Fibroblast of lung (primary cell): Measurements from ENCODE around the gene ACBD6.

ENCODE experiments used
- EZH2 ChIP-seq: IDR thresholded peaks from 2 replicates; pipeline ENCODE4 v1.5.1; 2012; ENCODE audit warnings: low read length, control low read depth, mild to moderate bottlenecking; ENCODE audit errors: missing control alignments
- TF ChIP-seq, protein P1 (sequence below), 2 donors: IDR thresholded peaks in 1 of 2; conservative IDR thresholded peaks in 1 of 2; 1 replicate in 1 of 2; 2 replicates in 1 of 2; pipeline ENCODE4 v1.5.1; 2011 to 2012; ENCODE audit warnings: low read length in 2 of 2, control low read depth in 1 of 2, inconsistent platforms in 1 of 2, low read depth in 1 of 2, mild to moderate bottlenecking in 1 of 2

DNA sequence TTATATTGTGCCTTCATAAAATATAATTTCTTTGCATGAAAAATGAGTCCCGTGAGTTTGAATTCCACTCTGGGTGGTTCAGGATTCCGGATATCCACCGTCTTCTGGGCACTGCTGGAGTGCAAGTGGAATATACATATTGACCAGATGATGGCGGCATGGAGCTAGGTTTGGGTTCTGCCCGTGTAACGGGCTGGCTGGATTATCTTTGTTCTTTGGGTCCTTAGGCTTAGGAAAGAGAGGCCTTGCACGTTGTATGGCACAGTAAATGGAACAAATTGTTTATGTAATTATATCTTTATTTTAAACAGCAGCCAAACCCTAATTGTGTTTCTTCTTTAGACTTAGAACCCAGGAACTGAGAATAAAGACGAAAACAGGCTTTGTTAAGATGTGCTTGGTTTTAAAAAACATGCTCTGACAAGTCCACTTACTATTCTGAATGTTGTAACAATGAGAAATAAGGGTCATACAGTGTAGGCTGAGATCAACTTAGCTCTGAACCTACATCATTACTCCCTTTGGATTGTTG, 13.5 kb upstream of the ACBD6 start:
- TF ChIP-seq, protein P1, sequence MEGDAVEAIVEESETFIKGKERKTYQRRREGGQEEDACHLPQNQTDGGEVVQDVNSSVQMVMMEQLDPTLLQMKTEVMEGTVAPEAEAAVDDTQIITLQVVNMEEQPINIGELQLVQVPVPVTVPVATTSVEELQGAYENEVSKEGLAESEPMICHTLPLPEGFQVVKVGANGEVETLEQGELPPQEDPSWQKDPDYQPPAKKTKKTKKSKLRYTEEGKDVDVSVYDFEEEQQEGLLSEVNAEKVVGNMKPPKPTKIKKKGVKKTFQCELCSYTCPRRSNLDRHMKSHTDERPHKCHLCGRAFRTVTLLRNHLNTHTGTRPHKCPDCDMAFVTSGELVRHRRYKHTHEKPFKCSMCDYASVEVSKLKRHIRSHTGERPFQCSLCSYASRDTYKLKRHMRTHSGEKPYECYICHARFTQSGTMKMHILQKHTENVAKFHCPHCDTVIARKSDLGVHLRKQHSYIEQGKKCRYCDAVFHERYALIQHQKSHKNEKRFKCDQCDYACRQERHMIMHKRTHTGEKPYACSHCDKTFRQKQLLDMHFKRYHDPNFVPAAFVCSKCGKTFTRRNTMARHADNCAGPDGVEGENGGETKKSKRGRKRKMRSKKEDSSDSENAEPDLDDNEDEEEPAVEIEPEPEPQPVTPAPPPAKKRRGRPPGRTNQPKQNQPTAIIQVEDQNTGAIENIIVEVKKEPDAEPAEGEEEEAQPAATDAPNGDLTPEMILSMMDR (conservative IDR thresholded peaks at IDR 0.05 in 1 of 2, IDR thresholded peaks at IDR 0.05 in 1 of 2; ENCODE audit: low read depth in 1 of 2, low read length in 2 of 2): peak; percentile 67 to 77
- TF ChIP-seq EZH2: no peak
